ENCODE measurements around the gene IFITM2. TPM values are rescaled to one million over a fixed set of nuclear protein-coding genes. Genes with fewer than 3 reads are reported as not detected.
"Not testable (repeated sequence)": the region's sequence is repeated elsewhere in the genome, so short reads cannot be mapped to it uniquely, and the experiment has no call there.

IFITM2 gene
- total RNA-seq, 1 donor from 2014 or later, result 689 TPM

GRCh38 chr11:299951-300735 lies 7.5 kb upstream of the IFITM2 start:
- no peak overlapping the region for H3K4me3 Mint-ChIP-seq (ENCODE audit: low read depth)
- H3K9me3 Mint-ChIP-seq, result no peaks in the 10 kb centered on the region
- no peaks in the 10 kb centered on the region for H3K36me3 Mint-ChIP-seq (ENCODE audit: low read depth)
- intact Hi-C loops (cut with micrococcal nuclease), result no loop called here
- no peak for DNase-seq (ENCODE audit: low spot score)
- H3K4me1 Mint-ChIP-seq (ENCODE audit: low read depth), result peaks cover 9% of the 10 kb centered on the region
- peaks cover 7% of the 10 kb centered on the region for H3K27me3 Mint-ChIP-seq (ENCODE audit: low read depth)
- H3K27ac Mint-ChIP-seq, result no peak overlapping the region

DNA sequence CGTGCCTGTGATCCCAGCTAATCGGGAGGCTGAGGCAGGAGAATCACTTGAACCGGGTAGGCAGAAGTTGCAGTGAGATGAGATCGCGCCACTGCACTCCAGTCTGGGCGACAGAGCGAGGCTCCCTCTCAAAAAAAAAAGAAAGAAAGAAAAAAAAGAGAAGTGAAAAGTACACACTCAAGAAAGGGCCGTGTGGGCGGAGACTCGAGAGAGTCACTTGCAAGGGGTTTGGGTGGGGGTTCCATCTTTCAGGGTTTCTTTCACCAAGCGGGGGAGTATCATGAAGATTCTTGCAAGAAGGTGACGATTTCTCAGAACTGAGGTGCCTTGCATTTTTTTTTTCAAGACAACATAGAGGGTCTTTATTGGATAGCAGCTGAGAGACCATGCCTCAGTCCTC lies 4.3 kb upstream of the IFITM2 start:
- peaks cover 19% of the 10 kb centered on the region for H3K4me1 Mint-ChIP-seq (ENCODE audit: low read depth)

GRCh38 chr11:304061-304506 lies 3.5 kb upstream of the IFITM2 start:
- Mint-ChIP-seq H3K36me3 (ENCODE audit: low read depth) (peaks cover 12% of the 10 kb centered on the region), H3K27me3 (ENCODE audit: low read depth) (peaks cover 7% of the 10 kb centered on the region), H3K4me1 (ENCODE audit: low read depth) (peaks cover 19% of the 10 kb centered on the region), H3K9me3 (no peaks in the 10 kb centered on the region), H3K4me3 (ENCODE audit: low read depth) (no peak overlapping the region), H3K27ac (no peak overlapping the region)
- intact Hi-C loops (cut with micrococcal nuclease), result no loop called here
- no peak for DNase-seq (ENCODE audit: low spot score)

More for the DNA sequence above, 4.3 kb upstream of the IFITM2 start:
- Mint-ChIP-seq H3K27me3 (ENCODE audit: low read depth) (peaks cover 7% of the 10 kb centered on the region), H3K4me3 (ENCODE audit: low read depth) (no peak overlapping the region), H3K9me3 (no peaks in the 10 kb centered on the region), H3K36me3 (ENCODE audit: low read depth) (peaks cover 5% of the 10 kb centered on the region), H3K27ac (no peak overlapping the region)
- DNase-seq (ENCODE audit: low spot score), result no peak
- intact Hi-C loops (cut with micrococcal nuclease), result no loop called here

DNA sequence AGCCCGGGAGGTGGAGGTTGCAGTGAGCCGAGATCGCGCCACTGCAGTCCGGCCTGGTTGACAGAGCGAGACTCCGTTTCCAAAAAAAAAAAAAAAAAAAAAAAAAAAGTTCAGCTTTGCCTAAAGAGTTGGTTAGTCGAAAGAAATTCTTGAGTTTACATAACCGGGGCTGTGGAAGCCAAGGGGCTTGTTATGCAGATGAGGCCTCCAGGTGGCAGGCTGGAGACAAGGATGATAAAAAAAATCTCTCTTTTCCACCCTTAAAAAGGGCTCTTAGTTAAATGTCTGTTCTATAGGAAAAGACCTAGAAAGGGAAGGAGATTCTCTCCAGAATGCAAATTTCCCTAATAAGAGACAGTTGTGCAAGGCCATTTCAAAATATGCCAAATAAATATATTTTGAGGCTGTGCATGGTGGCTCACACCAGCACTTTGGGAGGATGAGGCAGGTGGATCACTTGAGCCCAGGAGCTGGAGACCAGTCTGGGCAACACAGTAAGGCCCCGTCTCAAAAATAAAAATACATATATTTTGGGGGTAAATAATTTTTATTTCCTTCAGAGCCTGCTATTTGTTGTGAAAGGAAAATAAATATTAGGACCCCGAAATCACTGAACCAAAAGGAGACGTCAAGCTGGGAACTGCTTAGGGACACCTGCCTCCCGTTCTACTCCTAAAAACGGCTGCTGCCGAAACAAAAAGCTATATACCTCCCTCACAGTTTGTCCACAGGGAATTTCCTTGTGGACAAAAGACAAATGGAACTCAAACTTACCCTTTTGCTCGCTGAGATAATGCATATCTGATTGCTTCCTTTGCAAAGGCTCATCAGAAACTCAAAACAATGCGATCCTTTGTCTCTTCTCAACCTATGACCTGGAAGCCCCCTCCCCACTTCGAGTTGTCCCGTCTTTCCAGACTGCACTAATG lies 2.4 kb upstream of the IFITM2 start:
- no peak overlapping the region for H3K27ac Mint-ChIP-seq
- no peak for DNase-seq (ENCODE audit: low spot score)
- H3K4me1 Mint-ChIP-seq (ENCODE audit: low read depth), result peaks cover 24% of the 10 kb centered on the region
- H3K27me3 Mint-ChIP-seq (ENCODE audit: low read depth), result peaks cover 7% of the 10 kb centered on the region
- peaks cover 21% of the 10 kb centered on the region for H3K36me3 Mint-ChIP-seq (ENCODE audit: low read depth)
- H3K9me3 Mint-ChIP-seq, result no peaks in the 10 kb centered on the region
- intact Hi-C loops (cut with micrococcal nuclease), result no loop called here
- H3K4me3 Mint-ChIP-seq (ENCODE audit: low read depth), result no peak overlapping the region

- H3K27ac Mint-ChIP-seq, result peak overlapping the region; percentile 10
- H3K4me1 Mint-ChIP-seq (ENCODE audit: low read depth), result peaks cover 24% of the 10 kb centered on the region
- no peaks in the 10 kb centered on the region for H3K9me3 Mint-ChIP-seq
- peaks cover 21% of the 10 kb centered on the region for H3K36me3 Mint-ChIP-seq (ENCODE audit: low read depth)
- H3K27me3 Mint-ChIP-seq (ENCODE audit: low read depth), result peaks cover 3% of the 10 kb centered on the region
- no peak for DNase-seq (ENCODE audit: low spot score)
- H3K4me3 Mint-ChIP-seq (ENCODE audit: low read depth), result no peak overlapping the region
- intact Hi-C loops (cut with micrococcal nuclease), result no loop called here
Measured at GRCh38 chr11:305844-306211, 1.8 kb upstream of the IFITM2 start.

- H3K27ac Mint-ChIP-seq, result peak overlapping the region; percentile 91
- DNase-seq (ENCODE audit: low spot score), result no peak
- intact Hi-C loops (cut with micrococcal nuclease), result no loop called here
Measured at GRCh38 chr11:306645-307371, 808 bp upstream of the IFITM2 start.

GRCh38 chr11:308740-309665 lies 1.4 kb downstream of the IFITM2 start:
- intact Hi-C loops (cut with micrococcal nuclease); H3K27me3 Mint-ChIP-seq (ENCODE audit: low read depth); DNase-seq (ENCODE audit: low spot score); H3K9me3 Mint-ChIP-seq: not testable (repeated sequence)
- Mint-ChIP-seq H3K4me1 (ENCODE audit: low read depth) (peaks cover 33% of the 10 kb centered on the region), H3K4me3 (ENCODE audit: low read depth) (peak overlapping the region; percentile 95), H3K27ac (peak overlapping the region; percentile 91), H3K36me3 (ENCODE audit: low read depth) (peaks cover 27% of the 10 kb centered on the region)

More at GRCh38 chr11:306645-307371, 808 bp upstream of the IFITM2 start:
- Mint-ChIP-seq H3K9me3 (no peaks in the 10 kb centered on the region), H3K4me1 (ENCODE audit: low read depth) (peaks cover 26% of the 10 kb centered on the region), H3K27me3 (ENCODE audit: low read depth) (no peaks in the 10 kb centered on the region), H3K36me3 (ENCODE audit: low read depth) (peaks cover 22% of the 10 kb centered on the region), H3K4me3 (ENCODE audit: low read depth) (peak overlapping the region; percentile 95)

- not testable (repeated sequence) for H3K27me3 Mint-ChIP-seq (ENCODE audit: low read depth); DNase-seq (ENCODE audit: low spot score); H3K9me3 Mint-ChIP-seq
- peak overlapping the region; percentile 91 for H3K27ac Mint-ChIP-seq
- intact Hi-C loops (cut with micrococcal nuclease), result loop anchor here (5.0 kb wide), 1 partner anchor 103 kb away; the partner anchor contains the start of genes BET1L and RIC8A
- H3K4me1 Mint-ChIP-seq (ENCODE audit: low read depth), result peaks cover 33% of the 10 kb centered on the region
- H3K36me3 Mint-ChIP-seq (ENCODE audit: low read depth), result peaks cover 38% of the 10 kb centered on the region
- H3K4me3 Mint-ChIP-seq (ENCODE audit: low read depth), result peak overlapping the region; percentile 95
Measured at GRCh38 chr11:309979-310572, 2.5 kb downstream of the IFITM2 start.

- not testable (repeated sequence) for DNase-seq (ENCODE audit: low spot score); H3K9me3 Mint-ChIP-seq; H3K27me3 Mint-ChIP-seq (ENCODE audit: low read depth)
- intact Hi-C loops (cut with micrococcal nuclease), result loop anchor here (5.0 kb wide), 1 partner anchor 104 kb away; the partner anchor contains the start of genes BET1L and RIC8A
- peaks cover 26% of the 10 kb centered on the region for H3K4me1 Mint-ChIP-seq (ENCODE audit: low read depth)
- H3K4me3 Mint-ChIP-seq (ENCODE audit: low read depth), result peak overlapping the region; percentile 90
- H3K27ac Mint-ChIP-seq, result peak overlapping the region; percentile 91
- H3K36me3 Mint-ChIP-seq (ENCODE audit: low read depth), result peaks cover 45% of the 10 kb centered on the region
Measured at GRCh38 chr11:311013-311748, 3.6 kb downstream of the IFITM2 start.

DNA sequence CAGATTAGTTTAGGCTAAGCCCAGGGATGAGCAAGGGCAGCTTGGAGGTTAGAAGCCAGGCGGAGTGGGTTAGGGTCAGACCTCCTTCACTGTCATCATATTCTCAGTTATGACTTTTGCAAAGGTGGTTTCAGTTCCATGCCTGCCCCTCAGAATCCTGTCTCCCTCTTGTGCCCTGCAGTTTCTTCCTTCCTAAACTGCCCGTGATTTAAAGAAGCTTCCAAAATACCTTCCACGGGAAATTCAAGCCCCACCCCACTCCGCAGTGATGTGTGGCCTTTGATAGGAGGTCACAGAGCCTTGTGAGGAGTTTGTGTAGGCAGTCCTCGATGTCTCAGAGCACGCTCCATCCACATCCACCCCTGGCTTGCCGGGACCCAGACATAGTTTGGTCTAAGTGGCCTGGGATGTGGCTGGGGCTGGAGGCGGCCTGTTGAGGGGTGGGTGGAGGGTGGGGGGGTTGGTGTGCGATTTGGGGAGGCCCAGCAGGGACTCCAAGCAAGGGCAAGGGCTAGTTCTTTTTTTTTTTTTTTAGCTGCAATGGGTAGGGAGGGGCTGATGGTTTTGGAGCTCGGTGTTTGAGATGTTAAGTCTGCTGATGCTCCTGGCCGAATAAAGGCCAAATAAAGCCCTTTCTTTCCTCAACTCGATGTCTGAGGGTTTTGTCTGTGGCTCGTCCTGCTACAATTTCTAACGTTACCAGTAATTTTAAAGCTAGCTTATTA lies 4.6 kb downstream of the IFITM2 start:
- H3K4me1 Mint-ChIP-seq (ENCODE audit: low read depth), result peaks cover 34% of the 10 kb centered on the region
- no peak for DNase-seq (ENCODE audit: low spot score)
- no peaks in the 10 kb centered on the region for H3K27me3 Mint-ChIP-seq (ENCODE audit: low read depth)
- H3K27ac Mint-ChIP-seq, result peak overlapping the region; percentile 91
- peak overlapping the region; percentile 90 for H3K4me3 Mint-ChIP-seq (ENCODE audit: low read depth)
- H3K9me3 Mint-ChIP-seq, result no peaks in the 10 kb centered on the region
- H3K36me3 Mint-ChIP-seq (ENCODE audit: low read depth), result peaks cover 56% of the 10 kb centered on the region
- intact Hi-C loops (cut with micrococcal nuclease), result loop anchor here (2.0 to 5.0 kb wide), 5 partner anchors 15 to 105 kb away; partner anchors contain the start of genes BET1L, PSMD13, RIC8A and SIRT3

All from activated T-helper 2 cell treated with anti-CD3 and anti-CD28 coated beads, Interferon-gamma antibody, Interleukin-2, Interleukin-4, amounts not matched to agents 10 μg/mL and 5 μg/mL and 100 μg/mL, durations not matched to agents 14 hours and 24 hours and 36 hours (primary cell).